ENCODE data around the gene DPT.

DPT gene

DNA sequence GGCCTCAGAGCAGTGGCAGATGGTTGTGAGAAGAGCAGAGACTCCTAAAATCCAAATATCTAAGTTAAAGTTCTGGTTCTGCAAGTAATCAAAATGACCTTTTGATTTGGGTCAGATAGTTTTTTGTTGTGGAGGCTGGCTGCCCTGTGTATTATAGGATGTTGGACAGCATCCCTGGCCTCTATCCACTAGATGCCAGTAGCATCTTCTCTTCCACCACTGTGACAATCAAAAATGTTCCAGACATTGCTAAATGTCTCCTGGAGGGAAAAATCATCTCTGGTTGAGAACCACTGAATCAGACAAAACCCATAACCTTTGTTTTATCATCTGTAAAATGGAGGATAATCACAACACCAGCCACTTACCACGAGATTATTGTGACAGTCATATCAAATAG, 5.9 kb upstream of the DPT start:
- DNase-seq = no peak

DNA sequence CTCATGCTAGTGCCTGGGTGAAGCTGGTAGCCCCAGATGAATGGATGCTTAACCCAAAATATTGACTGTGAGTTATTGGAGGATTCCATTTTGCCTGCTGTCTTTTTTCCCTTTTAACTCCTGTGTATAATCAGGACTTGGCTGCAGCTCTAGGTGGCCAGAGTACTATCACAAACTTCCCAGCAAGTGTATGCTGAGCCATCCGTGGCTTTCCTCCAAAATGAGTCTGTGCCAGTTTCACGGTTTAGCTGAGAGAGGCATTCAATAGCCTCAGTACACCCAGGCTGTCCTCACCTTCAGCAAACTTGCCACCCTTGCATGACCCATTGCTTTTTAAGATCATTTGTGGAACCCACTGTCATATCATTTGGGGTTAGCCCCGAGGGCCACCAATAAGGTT, 5.3 kb upstream of the DPT start:
- DNase-seq = no peak

DNA sequence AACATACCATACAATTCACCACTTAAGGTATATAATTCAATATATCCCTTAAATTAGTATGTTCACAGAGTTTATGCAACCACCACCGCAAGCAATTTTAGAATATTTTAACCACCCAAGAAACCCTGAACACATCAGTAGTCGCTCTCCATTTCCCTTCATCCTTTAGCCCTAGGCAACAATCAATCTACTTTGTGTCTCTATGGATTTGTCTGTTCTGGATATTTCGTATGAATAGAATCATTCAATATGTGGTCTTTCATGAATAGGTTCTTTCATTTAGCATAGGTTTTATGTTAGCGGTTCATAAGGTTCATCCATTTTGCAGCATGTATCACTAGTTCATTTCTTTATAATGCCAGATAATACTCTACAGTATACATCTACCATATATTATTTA, 4.2 kb upstream of the DPT start:
- no peak for DNase-seq

DNA sequence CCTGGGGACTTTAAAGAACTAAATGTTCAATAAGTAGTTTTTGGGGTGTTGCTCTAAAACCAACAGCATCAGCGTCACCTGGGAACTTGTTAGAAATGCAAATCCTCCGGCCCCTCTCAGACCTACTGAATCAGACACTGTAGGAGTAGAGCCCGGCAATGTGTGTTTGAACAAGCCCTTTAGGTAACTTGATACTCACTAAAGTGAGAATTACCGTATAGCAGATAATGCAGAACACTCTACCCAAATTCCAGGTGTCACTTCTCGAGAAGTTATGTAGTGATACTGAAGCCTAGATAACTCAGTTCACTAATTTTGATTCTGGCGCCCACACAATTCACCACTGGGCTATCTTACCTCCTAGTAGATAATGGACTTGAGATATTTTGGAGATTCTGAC, 3.7 kb upstream of the DPT start:
- no peak for DNase-seq

DNA sequence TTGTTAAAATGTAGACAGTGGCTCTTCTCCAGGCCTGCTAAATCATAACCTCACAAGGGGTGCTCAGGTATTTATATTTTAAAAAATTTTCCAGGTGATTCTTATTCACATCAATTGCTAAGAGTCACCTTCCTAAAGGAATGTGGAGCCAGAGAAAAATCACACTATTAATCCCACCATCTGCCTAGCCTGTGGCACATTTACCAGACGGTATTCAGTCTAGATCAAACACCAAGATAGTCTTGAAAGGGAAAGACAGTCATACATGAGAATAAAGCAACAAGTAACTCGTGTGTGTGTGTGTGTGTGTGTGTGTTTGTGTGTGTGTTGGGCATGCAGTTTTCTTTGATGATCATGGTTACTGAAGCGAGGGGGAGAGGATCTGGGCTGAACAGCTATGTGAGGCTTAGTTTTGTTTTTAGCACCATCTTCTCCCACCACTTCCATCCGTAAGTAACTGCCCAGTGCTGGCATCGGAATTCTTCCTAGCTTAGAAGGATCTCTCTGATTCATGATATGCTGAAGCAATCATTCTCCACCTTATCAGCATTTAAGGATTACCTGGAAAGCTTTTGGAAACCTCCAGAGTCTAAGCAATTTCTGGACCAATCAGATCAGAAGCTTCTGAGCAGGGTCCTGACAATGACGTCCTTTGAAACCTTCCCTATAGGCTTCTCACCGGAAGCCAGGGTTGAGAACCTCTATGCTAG, 2.4 kb upstream of the DPT start:
- no peak for DNase-seq

DNA sequence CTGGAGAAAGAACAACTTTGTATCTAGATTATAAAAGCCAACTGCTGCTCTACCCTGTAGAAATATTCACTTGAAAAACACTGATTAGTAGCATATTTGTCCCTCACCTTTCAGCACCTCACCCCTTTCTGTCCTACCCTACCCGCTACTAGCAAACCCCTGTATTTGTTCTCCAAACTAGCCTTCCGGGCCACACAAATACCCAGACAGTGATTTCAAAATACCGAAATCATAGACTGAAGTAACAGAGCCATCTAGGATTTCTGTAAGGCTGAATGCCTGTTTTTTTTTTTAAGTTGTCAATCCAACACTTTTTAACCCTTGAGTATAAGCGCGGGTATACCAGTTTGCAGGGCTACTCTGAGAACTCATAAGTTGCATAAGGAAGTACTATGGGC, 398 bp upstream of the DPT start:
- no peak for DNase-seq

DNA sequence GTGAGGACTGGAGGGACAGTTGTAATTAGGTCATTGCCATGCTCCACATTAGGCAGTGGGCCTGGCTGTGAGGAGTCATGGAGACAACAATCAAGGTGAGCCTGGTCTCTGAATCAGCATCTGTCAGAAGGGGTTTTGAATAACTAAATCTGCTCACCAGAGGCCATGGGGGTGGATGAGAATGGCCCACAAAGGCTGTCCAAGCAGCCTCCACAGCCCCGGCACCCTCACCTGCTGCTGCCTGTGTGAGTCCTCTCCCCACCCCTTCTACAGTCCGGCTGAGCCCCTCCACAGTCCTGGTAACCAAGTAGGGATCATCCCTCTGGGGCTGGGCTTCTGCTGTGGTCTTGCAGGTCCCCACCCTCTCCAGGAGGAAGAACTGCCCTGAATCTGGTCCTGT, 2.3 kb downstream of the DPT start:
- DNase-seq = no peak

DNA sequence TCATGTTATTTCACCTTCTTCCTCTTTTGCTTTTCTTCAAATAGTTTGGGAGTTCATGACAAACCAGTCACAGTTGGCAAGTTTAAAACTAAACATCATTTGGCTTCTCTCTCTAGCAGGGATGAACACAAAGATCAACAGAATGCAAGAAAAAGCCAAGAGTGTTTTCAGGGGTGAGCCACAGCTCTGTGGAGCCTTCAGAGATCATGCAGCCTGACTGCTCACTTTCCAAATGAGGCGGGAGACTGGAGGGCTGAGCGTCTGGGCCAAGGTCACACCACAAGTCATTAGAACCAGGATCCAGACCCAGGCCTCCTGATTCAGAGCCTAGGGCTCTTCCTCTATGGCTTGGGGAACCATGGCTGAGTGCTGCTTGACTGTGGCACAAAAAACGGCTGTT, 2.7 kb downstream of the DPT start:
- DNase-seq = no peak

DNA sequence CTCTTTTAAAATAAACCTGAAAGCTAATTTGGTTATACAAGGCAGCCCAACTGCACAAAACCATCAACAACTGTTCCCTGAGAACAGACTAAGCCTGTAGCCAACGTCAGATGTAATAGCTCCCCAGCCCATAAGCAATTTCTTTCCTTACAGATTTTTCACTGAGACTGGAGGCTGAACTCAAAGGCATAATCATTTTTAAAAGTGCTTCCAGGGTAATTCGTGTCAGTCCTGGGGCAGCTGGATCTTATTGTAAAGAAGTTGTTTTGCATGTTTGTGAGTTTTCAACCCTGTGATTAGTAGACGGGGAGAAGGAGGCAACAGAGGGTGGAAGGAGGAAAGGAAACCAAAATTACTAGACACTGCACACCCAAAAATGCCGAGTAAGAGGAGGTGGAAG, 3.2 kb downstream of the DPT start:
- no peak for DNase-seq

DNA sequence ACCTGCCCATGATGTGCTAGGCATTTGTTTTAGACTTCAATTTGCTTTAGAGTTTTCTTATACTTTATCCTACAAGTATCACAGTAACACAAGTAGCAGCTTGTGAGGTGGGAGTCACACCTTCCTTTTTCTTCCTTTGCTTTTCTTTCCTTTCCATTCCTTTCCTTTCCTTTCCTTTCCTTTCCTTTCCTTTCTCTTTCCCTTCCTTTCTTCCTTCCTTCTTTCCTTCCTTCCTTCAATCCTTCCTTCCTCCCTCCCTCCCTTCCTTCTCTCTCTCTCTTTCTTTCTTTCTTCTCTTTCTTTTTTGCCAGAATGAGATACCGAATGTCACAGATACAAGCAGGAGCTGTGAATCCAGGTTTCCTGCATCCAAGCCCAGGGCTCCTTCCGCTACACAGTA, 3.9 kb downstream of the DPT start:
- no peak for DNase-seq

DNA sequence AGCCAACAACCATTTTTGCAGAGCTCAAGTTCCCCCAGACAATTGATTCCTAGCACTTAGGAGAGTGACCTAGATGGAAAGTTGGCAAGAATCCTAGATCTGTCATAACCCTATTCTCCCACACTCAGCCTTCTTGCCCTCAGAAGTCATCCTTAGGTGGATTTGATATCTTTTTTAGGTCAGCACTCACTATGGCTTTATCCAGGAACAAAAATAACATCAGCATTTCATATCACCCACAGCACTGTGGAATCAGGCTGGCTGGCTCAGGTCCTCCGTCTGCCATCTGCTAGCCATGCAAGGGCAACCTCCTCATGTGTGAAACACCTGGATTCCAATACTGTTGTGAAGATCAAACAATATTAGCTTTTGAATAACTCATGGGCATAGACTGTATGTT, 6.0 kb downstream of the DPT start:
- no peak for DNase-seq

DNA sequence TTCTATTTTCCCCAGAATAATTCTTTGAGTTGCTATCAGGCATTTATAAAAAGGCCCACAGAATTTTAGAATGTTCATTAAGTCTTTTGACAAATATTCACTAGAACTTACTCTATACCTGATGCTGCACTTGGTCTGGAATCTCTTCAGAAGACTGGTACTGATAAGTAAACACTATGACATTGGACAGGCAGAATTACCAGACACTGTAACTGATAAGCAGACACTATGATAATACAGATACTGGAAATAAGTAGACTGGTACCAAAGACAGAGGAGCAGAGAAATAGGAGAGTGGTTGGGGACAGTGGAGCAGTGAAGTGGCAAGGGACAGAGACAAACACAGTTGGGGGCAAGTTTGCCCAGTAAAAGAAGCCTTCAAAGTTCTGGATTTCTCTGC, 8.2 kb downstream of the DPT start:
- no peak for DNase-seq

DNA sequence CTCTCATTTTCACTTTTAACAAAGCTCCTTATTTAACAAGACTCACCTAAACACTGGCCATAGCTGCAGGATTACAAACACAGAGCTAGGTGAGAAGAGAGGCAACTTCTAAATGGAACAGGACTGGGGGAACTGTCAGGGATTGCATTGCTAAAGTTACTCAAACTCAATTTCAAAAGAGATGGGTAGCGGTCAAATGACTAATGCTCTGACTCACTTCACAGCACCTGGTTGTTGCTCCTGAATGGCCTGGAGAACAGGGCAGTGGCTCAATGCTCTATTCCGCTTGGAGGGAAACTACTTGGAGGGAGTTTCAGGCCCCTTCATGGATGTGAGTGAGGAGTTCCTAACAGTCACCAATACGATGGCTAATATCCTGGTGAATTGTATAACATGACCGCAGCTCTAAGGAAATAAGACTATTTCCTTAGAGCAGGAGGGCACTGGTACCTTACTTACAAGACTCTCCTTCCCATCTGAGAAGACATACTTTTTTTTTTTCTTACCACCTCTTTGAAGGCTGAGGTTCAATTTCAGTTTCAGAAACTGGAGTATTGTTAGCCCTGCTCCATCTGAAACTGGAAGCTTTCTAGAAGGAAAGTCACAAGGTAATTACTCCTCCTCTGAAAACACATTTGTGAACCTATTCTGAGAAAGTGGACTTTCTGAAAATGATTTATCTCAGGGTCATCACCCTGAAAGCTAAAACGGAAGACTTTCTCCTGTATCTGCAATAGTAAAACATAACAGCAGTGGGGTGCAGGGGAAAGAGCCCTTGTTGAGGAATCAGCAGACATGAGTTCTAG, 9.5 kb downstream of the DPT start:
- DNase-seq = no peak

DNA sequence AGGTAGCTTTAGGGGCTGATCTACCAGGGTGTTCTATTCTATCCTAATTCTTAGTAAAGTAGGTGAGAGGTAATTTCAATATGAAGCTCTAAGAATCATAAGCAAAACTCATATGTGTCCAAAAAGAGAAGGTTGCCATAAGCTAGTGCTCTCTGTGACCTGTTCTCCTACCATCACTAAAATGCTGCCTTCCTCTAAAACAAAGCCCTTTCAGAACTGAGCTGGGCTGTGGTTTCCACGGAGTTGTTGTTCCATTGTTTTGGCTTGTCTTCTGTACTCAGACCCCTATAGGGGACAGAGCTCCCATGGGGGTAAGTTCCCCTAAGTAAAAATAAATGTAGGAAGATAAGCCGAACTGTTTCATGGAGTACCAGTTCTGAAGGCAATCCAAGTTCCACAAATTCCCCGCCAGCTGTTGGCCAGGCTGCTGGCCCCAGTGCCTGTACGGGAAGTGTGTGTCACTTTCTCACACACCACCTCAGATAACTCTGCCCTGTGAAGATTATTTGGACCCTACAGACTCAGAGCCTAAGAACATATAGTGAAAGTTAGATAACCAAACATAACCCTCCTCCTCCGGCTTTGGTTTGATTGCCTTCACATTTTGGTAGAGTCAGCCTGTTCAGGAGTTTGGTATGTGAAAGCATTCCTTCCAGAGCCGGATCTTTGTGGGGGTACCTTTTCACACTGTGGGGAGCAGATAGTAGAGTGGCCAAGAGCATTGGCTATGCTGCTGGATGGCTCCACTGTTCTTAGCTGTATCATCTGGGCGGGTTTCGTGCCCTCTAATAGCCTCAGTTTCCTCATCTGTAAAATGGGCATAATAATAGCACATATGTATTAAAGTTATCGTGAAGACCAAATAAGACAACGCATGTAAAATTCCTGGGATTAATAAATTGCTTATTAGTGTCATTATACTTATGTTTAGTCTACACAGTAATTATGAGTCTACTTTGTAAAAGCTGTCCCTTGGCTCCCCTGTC, 10.8 kb downstream of the DPT start:
- no peak for DNase-seq

DNA sequence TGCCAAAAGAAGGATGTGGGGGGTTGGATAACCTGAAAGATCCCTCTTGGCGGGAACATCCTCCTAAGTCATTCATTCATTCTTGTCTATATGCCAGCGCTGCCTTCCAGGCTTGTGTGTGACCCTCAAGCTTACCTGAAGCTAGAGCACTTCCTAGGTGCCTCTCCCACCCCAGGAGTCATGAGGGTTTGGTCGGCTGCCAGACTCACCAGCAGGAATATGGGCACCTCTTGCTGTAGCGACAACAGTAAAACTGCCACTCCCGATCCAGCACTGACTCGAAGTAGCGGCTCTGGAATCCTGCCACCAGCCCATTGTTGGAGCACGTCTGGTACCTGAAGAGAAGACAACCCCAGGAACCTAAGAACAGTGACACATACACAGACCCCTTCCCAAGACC, 15.0 kb downstream of the DPT start:
- DNase-seq = no peak

DNA sequence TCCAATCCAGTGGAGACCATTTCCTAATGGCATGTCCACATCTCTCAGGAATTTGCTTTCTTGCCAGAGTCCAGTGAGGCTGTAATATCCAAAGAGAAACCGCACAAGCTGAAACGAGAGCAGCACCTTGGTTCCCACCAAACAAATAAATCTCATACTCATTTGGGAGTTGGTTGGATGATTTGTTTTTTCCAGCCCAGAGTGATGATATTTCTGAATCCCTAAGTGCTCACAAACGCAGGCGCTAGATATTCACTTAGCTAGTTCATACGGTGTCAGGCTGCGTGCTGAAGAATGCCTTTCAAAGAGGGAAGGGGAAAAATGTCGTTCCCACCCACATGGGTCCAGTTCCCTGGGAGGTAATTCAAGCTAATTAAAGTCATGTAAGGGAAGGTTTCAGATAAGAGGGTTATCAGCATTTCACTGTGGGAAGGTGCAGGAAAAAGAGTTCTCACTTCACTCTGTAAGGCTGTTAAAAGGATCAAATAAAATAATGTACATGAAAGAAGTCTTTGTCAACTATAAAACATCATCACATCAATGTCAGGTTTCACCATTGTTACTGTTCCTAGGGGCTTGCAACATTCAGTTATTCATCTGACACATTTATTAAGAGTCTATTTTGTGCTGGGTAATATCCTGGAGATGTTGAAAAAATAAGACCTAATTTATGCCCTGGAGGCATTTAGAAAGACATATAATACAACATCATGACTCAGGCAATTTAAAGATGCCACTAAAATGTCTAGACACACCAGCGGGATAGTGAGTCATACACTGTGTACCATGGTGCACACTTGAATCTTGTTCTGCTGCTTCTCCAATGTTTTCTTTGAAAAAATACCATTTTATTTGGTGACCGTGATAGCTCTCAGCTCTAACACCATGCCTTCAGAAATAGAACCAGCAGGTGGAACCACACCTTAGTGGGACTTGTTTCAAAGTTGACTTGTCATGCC, 19.3 kb downstream of the DPT start:
- DNase-seq = no peak

DNA sequence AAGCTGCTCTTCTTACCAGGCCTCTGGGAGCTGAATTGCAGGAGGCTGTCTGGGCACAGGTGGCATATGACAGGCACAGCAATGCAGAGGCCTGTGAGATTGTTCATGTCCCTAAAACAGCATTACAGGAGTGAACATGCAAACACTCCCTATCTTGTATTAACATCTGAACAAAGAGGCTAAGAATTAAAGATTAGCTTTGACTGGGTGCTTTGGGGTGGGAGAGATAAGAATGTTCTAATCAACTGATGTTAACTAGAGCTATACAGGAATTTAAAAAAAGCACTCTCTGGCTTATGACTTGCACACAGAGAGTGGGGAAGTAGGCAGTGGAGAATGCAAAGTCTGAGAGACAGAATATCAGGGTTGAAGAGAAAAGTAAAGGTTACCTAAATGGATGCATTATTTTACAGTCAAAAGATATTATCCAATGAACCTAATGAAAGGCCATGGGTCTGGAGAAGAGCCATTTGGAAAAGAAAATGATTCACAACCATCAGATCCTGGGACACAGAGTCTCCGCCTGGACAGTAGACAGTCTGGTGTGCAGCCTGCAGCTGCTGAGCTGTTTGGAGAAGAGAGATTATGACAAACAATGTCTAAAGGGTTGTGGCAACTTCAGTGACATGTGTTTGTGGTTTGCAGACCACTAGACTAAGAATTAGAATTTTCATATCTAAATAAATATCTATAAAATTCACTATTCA, 20.2 kb downstream of the DPT start:
- no peak for DNase-seq

DNA sequence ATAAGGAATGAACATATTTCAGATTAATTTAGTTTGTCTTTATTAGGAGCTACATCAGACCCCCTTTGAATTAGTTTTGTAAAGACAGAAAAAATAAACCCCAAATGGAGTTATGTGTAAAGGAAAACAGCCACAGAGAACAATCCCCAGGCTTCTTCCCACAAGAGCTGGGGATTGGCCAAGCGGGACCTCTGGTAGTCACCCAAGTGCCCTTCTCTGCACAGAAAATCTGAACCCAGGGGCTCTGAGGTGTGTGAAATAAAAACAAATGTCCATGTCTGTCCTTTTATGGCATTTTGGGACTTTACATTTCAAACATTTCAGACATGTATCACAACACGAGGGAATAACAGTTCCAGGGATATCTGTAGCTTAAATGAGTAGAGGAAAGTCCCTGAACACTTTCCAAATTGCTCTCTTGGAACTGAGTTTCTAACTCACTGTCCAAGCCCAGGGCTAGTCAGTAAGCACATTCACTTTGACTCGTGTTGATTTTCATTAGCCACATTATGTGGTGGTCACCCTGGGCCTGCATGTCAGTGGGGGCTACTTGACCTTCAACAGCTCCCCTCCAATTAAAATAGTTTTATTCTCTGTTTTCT, 22.5 kb downstream of the DPT start:
- no peak for DNase-seq

DNA sequence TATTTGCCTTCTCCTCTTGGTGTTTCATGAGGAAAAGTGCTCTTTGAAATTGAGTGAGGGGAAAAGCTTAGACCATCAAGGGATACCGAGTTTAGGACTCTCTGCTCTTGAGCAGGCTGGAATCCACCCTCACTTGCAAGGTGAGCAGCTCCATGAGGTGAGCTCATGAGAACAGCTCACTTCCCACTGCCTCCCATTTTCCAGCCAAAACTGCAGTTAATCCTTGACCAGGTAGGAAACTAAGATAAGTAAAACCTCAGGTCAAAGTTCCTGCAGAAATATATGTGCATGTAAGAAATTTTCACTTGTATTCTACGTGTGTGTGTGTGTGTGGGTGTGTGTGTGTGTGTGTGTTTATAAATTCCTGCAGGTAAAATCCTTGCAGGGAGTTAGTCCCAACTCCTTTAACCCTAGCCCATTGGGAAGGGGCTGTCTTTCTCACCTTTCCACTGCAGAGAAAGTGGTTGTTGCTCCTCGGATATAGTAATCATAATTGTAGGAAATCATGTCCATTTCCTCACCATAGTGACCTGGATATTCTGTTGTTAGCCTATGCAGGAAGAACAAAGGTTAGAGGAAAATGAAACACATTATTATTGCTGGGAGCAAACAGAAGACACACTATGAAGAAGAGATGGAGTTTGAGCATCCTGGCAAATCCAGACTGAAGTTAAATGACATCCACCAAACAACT, 28.3 kb downstream of the DPT start:
- no peak for DNase-seq

DNA sequence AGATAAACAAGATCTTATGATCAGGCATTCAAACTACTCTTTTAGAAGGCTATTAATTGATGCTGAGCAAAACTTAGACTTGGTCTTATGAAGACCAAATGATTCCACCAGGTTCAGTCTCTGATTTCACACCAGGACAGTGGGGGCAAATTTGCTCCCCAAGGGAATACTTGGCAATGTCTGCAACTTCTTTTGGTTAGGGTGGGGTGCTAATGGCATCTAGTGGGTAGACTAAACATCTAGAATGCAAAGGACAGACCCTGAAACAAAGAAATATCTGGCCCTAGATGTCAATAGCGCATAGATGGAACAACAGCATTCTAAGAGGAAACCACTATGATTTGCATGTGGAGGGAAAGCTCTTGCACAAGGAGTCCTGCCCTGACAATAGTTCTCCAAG, 30.6 kb downstream of the DPT start:
- DNase-seq = no peak
